PFSK-1 (cell line): ENCODE data around the gene MYO1C.

Source experiments
- FOXP2 ChIP-seq: optimal IDR thresholded peaks from 2 replicates; pipeline ENCODE3; 2011; ENCODE audit warnings: borderline replicate concordance, control low read depth, inconsistent platforms; ENCODE audit not compliant: insufficient read depth; ENCODE audit errors: extremely low read length, extremely low read depth
- POLR2AphosphoS5 ChIP-seq: IDR thresholded peaks from 2 replicates; pipeline ENCODE4 v1.6.1; 2012; ENCODE audit warnings: low read depth, mild to moderate bottlenecking, control low read depth, low read length, moderate library complexity
- SIN3A ChIP-seq: IDR thresholded peaks from 2 replicates; pipeline ENCODE4 v1.6.1; 2012; ENCODE audit warnings: mild to moderate bottlenecking, low read length, moderate library complexity, borderline replicate concordance; ENCODE audit not compliant: insufficient read depth
- TAF1 ChIP-seq: IDR thresholded peaks from 2 replicates; pipeline ENCODE4 v1.6.1; 2012; ENCODE audit warnings: low read length, control low read depth, borderline replicate concordance; ENCODE audit not compliant: insufficient read depth
- TF ChIP-seq, protein P1 (sequence below), 2 experiments: IDR thresholded peaks; 2 replicates each; pipeline versions ENCODE4 v1.6.1 to v1.8.0; 2011 to 2012; ENCODE audit warnings: low read depth in 2 of 2, low read length in 2 of 2, control low read depth in 1 of 2, inconsistent platforms in 1 of 2, mild to moderate bottlenecking in 1 of 2, moderate library complexity in 1 of 2; ENCODE audit not compliant: insufficient read depth in 1 of 2

GRCh38 chr17:1420981-1421380, 71.5 kb downstream of the MYO1C start:
- no peak for TF ChIP-seq SIN3A
- TF ChIP-seq, protein P1, sequence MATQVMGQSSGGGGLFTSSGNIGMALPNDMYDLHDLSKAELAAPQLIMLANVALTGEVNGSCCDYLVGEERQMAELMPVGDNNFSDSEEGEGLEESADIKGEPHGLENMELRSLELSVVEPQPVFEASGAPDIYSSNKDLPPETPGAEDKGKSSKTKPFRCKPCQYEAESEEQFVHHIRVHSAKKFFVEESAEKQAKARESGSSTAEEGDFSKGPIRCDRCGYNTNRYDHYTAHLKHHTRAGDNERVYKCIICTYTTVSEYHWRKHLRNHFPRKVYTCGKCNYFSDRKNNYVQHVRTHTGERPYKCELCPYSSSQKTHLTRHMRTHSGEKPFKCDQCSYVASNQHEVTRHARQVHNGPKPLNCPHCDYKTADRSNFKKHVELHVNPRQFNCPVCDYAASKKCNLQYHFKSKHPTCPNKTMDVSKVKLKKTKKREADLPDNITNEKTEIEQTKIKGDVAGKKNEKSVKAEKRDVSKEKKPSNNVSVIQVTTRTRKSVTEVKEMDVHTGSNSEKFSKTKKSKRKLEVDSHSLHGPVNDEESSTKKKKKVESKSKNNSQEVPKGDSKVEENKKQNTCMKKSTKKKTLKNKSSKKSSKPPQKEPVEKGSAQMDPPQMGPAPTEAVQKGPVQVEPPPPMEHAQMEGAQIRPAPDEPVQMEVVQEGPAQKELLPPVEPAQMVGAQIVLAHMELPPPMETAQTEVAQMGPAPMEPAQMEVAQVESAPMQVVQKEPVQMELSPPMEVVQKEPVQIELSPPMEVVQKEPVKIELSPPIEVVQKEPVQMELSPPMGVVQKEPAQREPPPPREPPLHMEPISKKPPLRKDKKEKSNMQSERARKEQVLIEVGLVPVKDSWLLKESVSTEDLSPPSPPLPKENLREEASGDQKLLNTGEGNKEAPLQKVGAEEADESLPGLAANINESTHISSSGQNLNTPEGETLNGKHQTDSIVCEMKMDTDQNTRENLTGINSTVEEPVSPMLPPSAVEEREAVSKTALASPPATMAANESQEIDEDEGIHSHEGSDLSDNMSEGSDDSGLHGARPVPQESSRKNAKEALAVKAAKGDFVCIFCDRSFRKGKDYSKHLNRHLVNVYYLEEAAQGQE (IDR thresholded peaks at IDR 0.05; ENCODE audit: insufficient read depth in 1 of 2, low read depth in 2 of 2, low read length in 2 of 2), result no peak
- 0 out of 2 replicates have a peak, but pooled peaks have one; percentile 24 for TF ChIP-seq POLR2AphosphoS5
- TF ChIP-seq TAF1, result no peak
- no peak for TF ChIP-seq FOXP2
